Neural progenitor cell (in vitro differentiated cells): ENCODE data around the gene MGMT. TPM values are rescaled to one million over a fixed set of nuclear protein-coding genes. Genes with fewer than 3 reads are reported as not detected.

Experiments
- DNase-seq: peaks from one replicate; pipeline ENCODE4 v3.0.0-alpha.2; 2016; ENCODE audit warnings: low spot score
- H2AFZ ChIP-seq: fragments of 200-600 bp; sonication (generic); replicated peaks from 2 replicates; pipeline ENCODE4 v1.6.1; 2016; ENCODE audit warnings: antibody characterized with exemption
- H3F3A ChIP-seq: fragments of 200-600 bp; sonication (generic); 2 replicates; pipeline ENCODE4 v1.6.1; 2016; ENCODE audit warnings: antibody characterized with exemption, low read depth
- H3K27ac ChIP-seq: fragments of 200-600 bp; sonication (generic); 2 replicates; pipeline ENCODE4 v1.5.1; 2016; ENCODE audit warnings: mild to moderate bottlenecking
- H3K27me3 ChIP-seq: fragments of 200-600 bp; sonication (generic); 2 replicates; pipeline ENCODE4 v1.6.1; 2016; ENCODE audit warnings: mild to moderate bottlenecking, moderate library complexity
- H3K36me3 ChIP-seq: fragments of 200-600 bp; sonication (generic); 2 replicates; pipeline ENCODE4 v1.5.1; 2016
- H3K4me1 ChIP-seq: fragments of 200-600 bp; sonication (generic); 2 replicates; pipeline ENCODE4 v1.6.1; 2016; ENCODE audit warnings: mixed run types
- H3K4me2 ChIP-seq: fragments of 200-600 bp; sonication (generic); 2 replicates; pipeline ENCODE4 v1.6.1; 2016
- H3K4me3 ChIP-seq: fragments of 200-600 bp; sonication (generic); 2 replicates; pipeline ENCODE4 v1.5.1; 2016
- H3K79me2 ChIP-seq: fragments of 200-600 bp; sonication (generic); 2 replicates; pipeline ENCODE4 v1.6.1; 2016; ENCODE audit warnings: low read depth
- H3K9ac ChIP-seq: fragments of 200-600 bp; sonication (generic); 2 replicates; pipeline ENCODE4 v1.6.1; 2016
- H3K9me3 ChIP-seq: fragments of 200-600 bp; sonication (generic); 2 replicates; pipeline ENCODE4 v1.5.1; 2016; ENCODE audit warnings: low read depth
- H4K20me1 ChIP-seq: fragments of 200-600 bp; sonication (generic); 2 replicates; pipeline ENCODE4 v1.6.1; 2016; ENCODE audit warnings: low read depth
- H3K27ac Mint-ChIP-seq: 3 replicates; pipeline ENCODE4 v1.8.0; 2021; ENCODE audit warnings: mixed read lengths
- H3K27me3 Mint-ChIP-seq: 2 replicates; pipeline ENCODE4 v1.8.0; 2022; ENCODE audit warnings: low read depth, mild to moderate bottlenecking, inconsistent platforms, moderate library complexity, mixed read lengths; ENCODE audit not compliant: insufficient read depth
- H3K36me3 Mint-ChIP-seq: 3 replicates; pipeline ENCODE4 v1.8.0; 2021; ENCODE audit warnings: mixed read lengths
- H3K4me1 Mint-ChIP-seq: 3 replicates; pipeline ENCODE4 v1.8.0; 2021; ENCODE audit warnings: mixed read lengths
- H3K4me3 Mint-ChIP-seq: 3 replicates; pipeline ENCODE4 v1.8.0; 2021; ENCODE audit warnings: mild to moderate bottlenecking, moderate library complexity, mixed read lengths
- H3K9me3 Mint-ChIP-seq: 3 replicates; pipeline ENCODE4 v1.8.0; 2020; ENCODE audit warnings: mixed read lengths
- CTCF ChIP-seq: fragments of 200-600 bp; sonication (generic); IDR thresholded peaks from 2 replicates; pipeline ENCODE4 v1.5.1; 2017; ENCODE audit warnings: antibody characterized with exemption, mild to moderate bottlenecking
- EZH2 ChIP-seq: fragments of 200-600 bp; sonication (generic); IDR thresholded peaks from 2 replicates; pipeline ENCODE4 v1.6.1; 2017; ENCODE audit warnings: antibody characterized with exemption, mild to moderate bottlenecking, moderate library complexity
- EZH2phosphoT487 ChIP-seq: fragments of 200-600 bp; sonication (generic); IDR thresholded peaks from 2 replicates; pipeline ENCODE4 v1.6.1; 2017; ENCODE audit warnings: antibody characterized with exemption
- total RNA-seq: library from RNA; depleted of rRNA; stranded (reverse); fragments of >200 nt; gene quantifications from 2 replicates; pipeline ENCODE4 v1.2.3, GENCODE V29; 2015; ENCODE audit warnings: low replicate concordance

Gene MGMT
- total RNA-seq, 1 donor from 2014 or later: 17.5 TPM

GRCh38 chr10:129779126-129780111 lies 312.4 kb downstream of the MGMT start:
- Mint-ChIP-seq H3K27ac (no peak overlapping the region), H3K4me3 (no peak overlapping the region), H3K4me1 (no peaks in the 10 kb centered on the region), H3K27me3 (no peaks in the 10 kb centered on the region), H3K36me3 (no peaks in the 10 kb centered on the region), H3K9me3 (no peaks in the 10 kb centered on the region)
- no peaks in the 10 kb centered on the region for H3F3A ChIP-seq
- no peak overlapping the region for H3K4me3 ChIP-seq
- no peaks in the 10 kb centered on the region for H3K9me3 ChIP-seq
- no peak for TF ChIP-seq EZH2phosphoT487
- no peaks in the 10 kb centered on the region for H4K20me1 ChIP-seq
- no peak overlapping the region for H2AFZ ChIP-seq
- H3K4me1 ChIP-seq: no peaks in the 10 kb centered on the region
- no peaks in the 10 kb centered on the region for H3K36me3 ChIP-seq
- H3K4me2 ChIP-seq: no peak overlapping the region
- no peak overlapping the region for H3K9ac ChIP-seq
- H3K27ac ChIP-seq: no peak overlapping the region
- no peaks in the 10 kb centered on the region for H3K27me3 ChIP-seq
- DNase-seq: no peak
- H3K79me2 ChIP-seq: no peaks in the 10 kb centered on the region

GRCh38 chr10:129780198-129780597 lies 313.2 kb downstream of the MGMT start:
- Histone ChIP-seq H3K36me3 (no peaks in the 10 kb centered on the region), H3K9me3 (no peaks in the 10 kb centered on the region), H2AFZ (no peak overlapping the region), H3K79me2 (no peaks in the 10 kb centered on the region), H3K4me1 (no peaks in the 10 kb centered on the region), H3F3A (no peaks in the 10 kb centered on the region), H3K27ac (no peak overlapping the region), H3K4me3 (no peak overlapping the region), H4K20me1 (no peaks in the 10 kb centered on the region), H3K27me3 (no peaks in the 10 kb centered on the region), H3K4me2 (no peak overlapping the region), H3K9ac (no peak overlapping the region)
- TF ChIP-seq CTCF: no peak
- no peak for TF ChIP-seq EZH2
- TF ChIP-seq EZH2phosphoT487: no peak
- no peaks in the 10 kb centered on the region for H3K27me3 Mint-ChIP-seq
- no peaks in the 10 kb centered on the region for H3K4me1 Mint-ChIP-seq
- H3K9me3 Mint-ChIP-seq: no peaks in the 10 kb centered on the region
- no peak overlapping the region for H3K4me3 Mint-ChIP-seq
- H3K27ac Mint-ChIP-seq: no peak overlapping the region
- no peaks in the 10 kb centered on the region for H3K36me3 Mint-ChIP-seq
- DNase-seq: no peak

- Mint-ChIP-seq H3K9me3 (no peaks in the 10 kb centered on the region), H3K27me3 (no peaks in the 10 kb centered on the region), H3K27ac (no peak overlapping the region), H3K4me3 (no peak overlapping the region), H3K36me3 (no peaks in the 10 kb centered on the region), H3K4me1 (no peaks in the 10 kb centered on the region)
- Histone ChIP-seq H3K27ac (no peak overlapping the region), H3K27me3 (no peaks in the 10 kb centered on the region), H3K79me2 (no peaks in the 10 kb centered on the region), H3K4me2 (no peak overlapping the region), H4K20me1 (no peaks in the 10 kb centered on the region), H3F3A (no peaks in the 10 kb centered on the region), H3K4me3 (no peak overlapping the region), H3K36me3 (no peaks in the 10 kb centered on the region), H3K9me3 (no peaks in the 10 kb centered on the region), H3K4me1 (no peaks in the 10 kb centered on the region), H2AFZ (no peak overlapping the region), H3K9ac (no peak overlapping the region)
- no peak for DNase-seq
- TF ChIP-seq CTCF (no peak), EZH2phosphoT487 (no peak), EZH2 (no peak)
Observed at GRCh38 chr10:129780901-129781795, 314.1 kb downstream of the MGMT start.
